K562 (cell line): ENCODE measurements around the gene TMEM163. TPM values are rescaled to one million over a fixed set of nuclear protein-coding genes. Genes with fewer than 3 reads are reported as not detected.

Experiments used
- ATAC-seq: fragments of 200-7000 bp; cut with Tn5 transposase; 3 replicates; pipeline ENCODE4 v1.9.1; 2020; ENCODE audit warnings: moderate library complexity
- BruUV-seq: library from RNA; stranded (reverse); fragments of 400-500 nt; replicated peaks from 2 replicates; lab custom pipeline; 2021; lab: Mats Ljungman, UMichigan
- CTCF ChIA-PET: fragments of 300-600 bp; formaldehyde crosslinking; extraction: SDS; loops from one replicate; lab custom pipeline; 2021; ENCODE audit warnings: low intra/inter-chr PET ratio; lab: Yijun Ruan, JAX
- POLR2A ChIA-PET: fragments of 300-600, 350-650 bp; sonication (Branson Sonifier 250); formaldehyde crosslinking; extraction: SDS; loops from one replicate; lab custom pipeline; 2021; ENCODE audit warnings: antibody characterized with exemption, inconsistent platforms; lab: Yijun Ruan, JAX
- DNase-seq, 4 experiments: peaks; one replicate each; pipeline versions ENCODE4 v3.0.0 to v3.0.0-alpha.2; 2011 to 2018; ENCODE audit warnings: low spot score in 3 of 4, mixed read lengths in 3 of 4; ENCODE audit errors: extremely low read depth in 1 of 4
- FAIRE-seq: peaks from 2 replicates; lab custom pipeline; 2011; peaks lifted over from hg19 to GRCh38; lab: Jason Lieb, UNC
- H2AFZ ChIP-seq: 2 replicates; pipeline ENCODE4 v1.6.0; 2011; ENCODE audit warnings: low read depth, low read length, control low read depth, inconsistent platforms
- H3K27ac ChIP-seq: fragments of 200-600 bp; 3 replicates; pipeline ENCODE4 v1.8.0; 2011; ENCODE audit warnings: low read depth, mild to moderate bottlenecking, control low read depth, inconsistent platforms, low read length, moderate library complexity, mixed read lengths; ENCODE audit errors: extremely low read depth
- H3K27me3 ChIP-seq, 2 experiments: fragments of 300-600 bp in 1 of 2; 2 replicates in 1 of 2; 3 replicates in 1 of 2; pipeline versions ENCODE4 v1.6.0 to v1.8.0; 2011; ENCODE audit warnings: inconsistent platforms in 2 of 2, low read length in 2 of 2, mild to moderate bottlenecking in 1 of 2, mixed read lengths in 1 of 2, moderate library complexity in 1 of 2; ENCODE audit not compliant: control insufficient read depth in 2 of 2, insufficient read depth in 2 of 2
- H3K36me3 ChIP-seq: fragments of 300-600 bp; 3 replicates; pipeline ENCODE4 v1.8.0; 2011; ENCODE audit warnings: mild to moderate bottlenecking, low read length, inconsistent platforms; ENCODE audit not compliant: control insufficient read depth, insufficient read depth
- H3K4me1 ChIP-seq, 2 experiments: fragments of 200-600 bp in 1 of 2; replicated peaks in 1 of 2; 2 replicates in 1 of 2; 3 replicates in 1 of 2; pipeline versions ENCODE4 v1.5.1 to v1.8.0; 2011; ENCODE audit warnings: inconsistent platforms in 2 of 2, low read length in 2 of 2, mild to moderate bottlenecking in 1 of 2, mixed read lengths in 1 of 2, moderate library complexity in 1 of 2; ENCODE audit not compliant: control insufficient read depth in 2 of 2, insufficient read depth in 2 of 2
- H3K4me2 ChIP-seq: 2 replicates; pipeline ENCODE4 v1.6.1; 2011; ENCODE audit warnings: low read length, control low read depth, inconsistent platforms, mixed read lengths; ENCODE audit not compliant: insufficient read depth
- H3K4me3 ChIP-seq: fragments of 200-600 bp; sonication (generic), shearing (Covaris generic); 2 replicates; pipeline ENCODE4 v1.5.1; 2016; ENCODE audit warnings: control low read depth, inconsistent platforms
- H3K79me2 ChIP-seq: fragments of 200-600 bp; 3 replicates; pipeline ENCODE4 v1.8.0; 2011; ENCODE audit warnings: low read length, inconsistent platforms; ENCODE audit not compliant: control insufficient read depth, insufficient read depth
- H3K9ac ChIP-seq, 2 experiments: 2 replicates each; pipeline versions ENCODE4 v1.6.0 to v1.6.1; 2011; ENCODE audit warnings: low read depth in 2 of 2, low read length in 2 of 2, control low read depth in 1 of 2, inconsistent platforms in 1 of 2, mild to moderate bottlenecking in 1 of 2, mixed read lengths in 1 of 2; ENCODE audit not compliant: insufficient read depth in 1 of 2
- H3K9me1 ChIP-seq: one replicate; pipeline ENCODE4 v1.6.0; 2011; ENCODE audit warnings: inconsistent platforms, mild to moderate bottlenecking, low read length, moderate library complexity; ENCODE audit not compliant: control insufficient read depth, insufficient read depth
- H3K9me3 ChIP-seq: replicated peaks from 2 replicates; pipeline ENCODE4 v1.5.1; 2011; ENCODE audit warnings: low read depth, low read length, inconsistent platforms; ENCODE audit not compliant: control insufficient read depth, insufficient read depth
- H4K20me1 ChIP-seq: replicated peaks from 2 replicates; pipeline ENCODE4 v1.6.1; 2011; ENCODE audit warnings: low read length, inconsistent platforms, mixed read lengths; ENCODE audit not compliant: control insufficient read depth, insufficient read depth
- BCOR ChIP-seq: fragments of 450-650 bp; IDR thresholded peaks from 2 replicates; pipeline ENCODE4 v1.6.1; 2016
- BRF1 ChIP-seq: IDR thresholded peaks from 3 replicates; pipeline ENCODE4 v1.6.1; 2011; ENCODE audit warnings: borderline replicate concordance, mild to moderate bottlenecking; ENCODE audit not compliant: insufficient read length; ENCODE audit errors: extremely low read depth
- CTBP1 ChIP-seq: fragments of 450-650 bp; IDR thresholded peaks from 2 replicates; pipeline ENCODE4 v1.6.1; 2016; ENCODE audit warnings: borderline replicate concordance
- IRF2 ChIP-seq: sonication (generic); formaldehyde crosslinking; IDR thresholded peaks from 2 replicates; pipeline ENCODE4 v1.8.1; 2022; ENCODE audit warnings: mild to moderate bottlenecking, missing genetic modification reagents
- KLF1 ChIP-seq: fragments of 450-650 bp; IDR thresholded peaks from 2 replicates; pipeline ENCODE4 v1.6.1; 2016; ENCODE audit warnings: missing genetic modification characterization, missing compliant biosample characterization
- MEF2D ChIP-seq: conservative IDR thresholded peaks from 2 replicates; pipeline ENCODE4 v1.6.1; 2016; ENCODE audit warnings: low read depth, missing genetic modification characterization, missing compliant biosample characterization
- POLR2G ChIP-seq: fragments of 200-400 bp; formaldehyde crosslinking; IDR thresholded peaks from 2 replicates; pipeline ENCODE4 v1.6.1; 2017; ENCODE audit warnings: low read depth, mild to moderate bottlenecking, antibody characterized with exemption, low read length, moderate library complexity
- SP1 ChIP-seq: sonication (generic); formaldehyde crosslinking; IDR thresholded peaks from 2 replicates; pipeline ENCODE4 v1.8.1; 2022; ENCODE audit warnings: mild to moderate bottlenecking, missing genetic modification reagents
- ZNF316 ChIP-seq: fragments of 450-650 bp; IDR thresholded peaks from 2 replicates; pipeline ENCODE4 v1.6.1; 2016
- WGBS: fragments of 100-300 bp; shearing (Covaris generic); methylation state at CpG from one replicate; pipeline ENCODE4 v1.1.6; 2016; ENCODE audit warnings: low coverage, mixed read lengths; ENCODE audit not compliant: insufficient coverage; ENCODE audit errors: missing lambda C conversion rate; 5-methylcytosine and 5-hydroxymethylcytosine counted together
- in situ Hi-C: fragments of 300-500 bp; cut with MboI; formaldehyde crosslinking; loops from 4 replicates; pipeline ENCODE4 v1.15.0; 2018; ENCODE audit warnings: inconsistent platforms, mixed read lengths
- intact Hi-C: fragments of 100-400 bp; cut with micrococcal nuclease; formaldehyde crosslinking; loops from 2 replicates; pipeline ENCODE4 v1.14.2; 2022
- polyA plus RNA-seq, 8 experiments: library from polyadenylated mRNA; depleted of rRNA in 4 of 8; stranded (reverse) in 5 of 8; unstranded in 3 of 8; fragments of >200 nt; fragmentation: Nextera tagmentation in 2 of 8; fragmentation: Illumina TruSeq in 1 of 8; extraction: Ambion mirVana in 2 of 8; extraction: Trizol in 1 of 8; gene quantifications; 2 replicates each; pipeline versions ENCODE4 v1.2.1 to v1.2.3, GENCODE V29; 2011 to 2014; ENCODE audit warnings: inconsistent platforms in 1 of 8, missing spikeins in 1 of 8
- total RNA-seq, 7 experiments: library from RNA; depleted of rRNA in 6 of 7; stranded (reverse); fragments of >200 nt in 6 of 7; fragmentation: Illumina TruSeq in 2 of 7; extraction: Trizol in 2 of 7; gene quantifications; 2 replicates each; pipeline versions ENCODE4 v1.2.1 to v1.2.3, GENCODE V29; 2011 to 2021; ENCODE audit warnings: low replicate concordance in 1 of 7
- TF ChIP-seq, protein P1 (sequence below): fragments of 150-350 bp; conservative IDR thresholded peaks from 2 replicates; pipeline ENCODE4 v1.6.1; 2014; ENCODE audit warnings: low read length
- TF ChIP-seq, protein P2 (sequence below), 2 experiments: fragments of 450-650 bp; conservative IDR thresholded peaks; 2 replicates each; pipeline ENCODE4 v1.6.1; 2017; ENCODE audit warnings: mild to moderate bottlenecking in 2 of 2, moderate library complexity in 2 of 2
- TF ChIP-seq, protein P3 (sequence below), 2 experiments: IDR thresholded peaks; 2 replicates each; pipeline ENCODE4 v1.6.1; 2012; ENCODE audit warnings: improper control_type of control experiment in 2 of 2, low read depth in 2 of 2, low read length in 2 of 2, borderline replicate concordance in 1 of 2
- TF ChIP-seq, protein P4 (sequence below): fragments of 250-450 bp; sonication (Bioruptor Pico); IDR thresholded peaks from 2 replicates; pipeline ENCODE4 v1.8.0; 2021; ENCODE audit warnings: moderate library complexity, mild to moderate bottlenecking, inconsistent platforms

The TMEM163 gene
- total and polyA plus RNA-seq, 9 of the 15 experiments (the other 6 are each of a cell fraction or from before 2014, with no cell fraction given), result 0.04 to 0.68 (median 0.16) TPM; not detected in 3

DNA sequence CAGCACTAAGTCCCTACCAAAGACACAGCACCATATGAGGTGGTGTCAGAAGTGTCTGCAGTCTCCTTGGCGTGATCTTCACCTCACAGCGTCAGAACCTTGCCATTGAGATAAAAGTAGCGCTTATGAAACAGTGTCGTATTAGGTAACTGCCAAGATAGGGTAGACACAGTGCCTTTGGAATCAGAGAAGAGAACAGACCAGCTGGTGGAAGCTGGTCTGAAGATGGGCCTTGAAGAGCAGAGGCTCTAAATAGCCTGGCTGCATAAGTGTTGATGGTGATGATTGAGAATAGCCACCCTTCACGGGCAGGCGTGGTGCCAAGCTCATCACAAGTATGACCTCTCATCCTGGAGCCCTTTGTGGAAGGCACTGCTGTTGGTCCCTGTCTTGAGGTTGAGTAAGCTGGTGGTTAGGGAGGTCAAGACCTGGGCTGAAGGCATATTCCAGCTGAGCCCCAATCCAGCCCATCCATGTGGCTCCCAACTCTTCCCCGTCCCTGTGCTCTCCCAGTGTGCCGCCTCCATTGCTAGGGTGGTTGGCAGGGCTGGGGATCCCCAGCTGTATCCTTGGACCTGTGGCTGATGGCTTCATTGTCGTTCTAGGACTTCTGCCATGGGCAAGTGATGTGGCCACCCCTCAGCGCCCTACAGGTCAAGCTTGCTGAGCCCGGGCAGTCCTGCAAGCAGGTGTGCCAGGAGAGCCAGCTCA is 277.5 kb downstream of the TMEM163 start:
- no peaks in the 10 kb centered on the region for H3K27me3 ChIP-seq
- H3K27ac ChIP-seq, result no peak overlapping the region
- FAIRE-seq (no peak), DNase-seq (no peak), ATAC-seq (no peak)
- in situ Hi-C loops, result no loop called here
- no peak overlapping the region for H2AFZ ChIP-seq
- ChIA-PET POLR2A (interaction anchor here (0.7 to 1.3 kb wide), 3 partner anchors 10 to 89 kb away, joined by 3 to 7 read pairs (median 6); no protein-coding TSS in a partner anchor), CTCF (no interaction called here)
- 44% methylated on average over 11 of the region's 11 CpGs for WGBS
- BruUV-seq, result no TSS peak
- no peaks in the 10 kb centered on the region; the same call in 1 of the 2 replicates for H4K20me1 ChIP-seq
- H3K4me1 ChIP-seq, result no peaks in the 10 kb centered on the region
- no peaks in the 10 kb centered on the region for H3K36me3 ChIP-seq
- no peak overlapping the region for H3K4me3 ChIP-seq
- no peak overlapping the region for H3K9ac ChIP-seq
- H3K79me2 ChIP-seq, result no peaks in the 10 kb centered on the region
- H3K9me1 ChIP-seq, result peaks cover 3% of the 10 kb centered on the region
- no peaks in the 10 kb centered on the region for H3K9me3 ChIP-seq
- no peak overlapping the region for H3K4me2 ChIP-seq
- intact Hi-C loops, result no loop called here
- TF ChIP-seq IRF2 (CRISPR knock-in tag) (no peak), SP1 (CRISPR knock-in tag) (no peak), KLF1 (no peak), POLR2G (no peak), CTBP1 (no peak), ZNF316 (no peak), MEF2D (tag) (no peak), BCOR (no peak), BRF1 (no peak)
- TF ChIP-seq, protein P1, sequence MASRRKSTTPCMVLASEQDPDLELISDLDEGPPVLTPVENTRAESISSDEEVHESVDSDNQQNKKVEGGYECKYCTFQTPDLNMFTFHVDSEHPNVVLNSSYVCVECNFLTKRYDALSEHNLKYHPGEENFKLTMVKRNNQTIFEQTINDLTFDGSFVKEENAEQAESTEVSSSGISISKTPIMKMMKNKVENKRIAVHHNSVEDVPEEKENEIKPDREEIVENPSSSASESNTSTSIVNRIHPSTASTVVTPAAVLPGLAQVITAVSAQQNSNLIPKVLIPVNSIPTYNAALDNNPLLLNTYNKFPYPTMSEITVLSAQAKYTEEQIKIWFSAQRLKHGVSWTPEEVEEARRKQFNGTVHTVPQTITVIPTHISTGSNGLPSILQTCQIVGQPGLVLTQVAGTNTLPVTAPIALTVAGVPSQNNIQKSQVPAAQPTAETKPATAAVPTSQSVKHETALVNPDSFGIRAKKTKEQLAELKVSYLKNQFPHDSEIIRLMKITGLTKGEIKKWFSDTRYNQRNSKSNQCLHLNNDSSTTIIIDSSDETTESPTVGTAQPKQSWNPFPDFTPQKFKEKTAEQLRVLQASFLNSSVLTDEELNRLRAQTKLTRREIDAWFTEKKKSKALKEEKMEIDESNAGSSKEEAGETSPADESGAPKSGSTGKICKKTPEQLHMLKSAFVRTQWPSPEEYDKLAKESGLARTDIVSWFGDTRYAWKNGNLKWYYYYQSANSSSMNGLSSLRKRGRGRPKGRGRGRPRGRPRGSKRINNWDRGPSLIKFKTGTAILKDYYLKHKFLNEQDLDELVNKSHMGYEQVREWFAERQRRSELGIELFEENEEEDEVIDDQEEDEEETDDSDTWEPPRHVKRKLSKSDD, result no peak
- TF ChIP-seq, protein P2, sequence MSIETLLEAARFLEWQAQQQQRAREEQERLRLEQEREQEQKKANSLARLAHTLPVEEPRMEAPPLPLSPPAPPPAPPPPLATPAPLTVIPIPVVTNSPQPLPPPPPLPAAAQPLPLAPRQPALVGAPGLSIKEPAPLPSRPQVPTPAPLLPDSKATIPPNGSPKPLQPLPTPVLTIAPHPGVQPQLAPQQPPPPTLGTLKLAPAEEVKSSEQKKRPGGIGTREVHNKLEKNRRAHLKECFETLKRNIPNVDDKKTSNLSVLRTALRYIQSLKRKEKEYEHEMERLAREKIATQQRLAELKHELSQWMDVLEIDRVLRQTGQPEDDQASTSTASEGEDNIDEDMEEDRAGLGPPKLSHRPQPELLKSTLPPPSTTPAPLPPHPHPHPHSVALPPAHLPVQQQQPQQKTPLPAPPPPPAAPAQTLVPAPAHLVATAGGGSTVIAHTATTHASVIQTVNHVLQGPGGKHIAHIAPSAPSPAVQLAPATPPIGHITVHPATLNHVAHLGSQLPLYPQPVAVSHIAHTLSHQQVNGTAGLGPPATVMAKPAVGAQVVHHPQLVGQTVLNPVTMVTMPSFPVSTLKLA (conservative IDR thresholded peaks at IDR 0.05), result no peak
- TF ChIP-seq, protein P3, sequence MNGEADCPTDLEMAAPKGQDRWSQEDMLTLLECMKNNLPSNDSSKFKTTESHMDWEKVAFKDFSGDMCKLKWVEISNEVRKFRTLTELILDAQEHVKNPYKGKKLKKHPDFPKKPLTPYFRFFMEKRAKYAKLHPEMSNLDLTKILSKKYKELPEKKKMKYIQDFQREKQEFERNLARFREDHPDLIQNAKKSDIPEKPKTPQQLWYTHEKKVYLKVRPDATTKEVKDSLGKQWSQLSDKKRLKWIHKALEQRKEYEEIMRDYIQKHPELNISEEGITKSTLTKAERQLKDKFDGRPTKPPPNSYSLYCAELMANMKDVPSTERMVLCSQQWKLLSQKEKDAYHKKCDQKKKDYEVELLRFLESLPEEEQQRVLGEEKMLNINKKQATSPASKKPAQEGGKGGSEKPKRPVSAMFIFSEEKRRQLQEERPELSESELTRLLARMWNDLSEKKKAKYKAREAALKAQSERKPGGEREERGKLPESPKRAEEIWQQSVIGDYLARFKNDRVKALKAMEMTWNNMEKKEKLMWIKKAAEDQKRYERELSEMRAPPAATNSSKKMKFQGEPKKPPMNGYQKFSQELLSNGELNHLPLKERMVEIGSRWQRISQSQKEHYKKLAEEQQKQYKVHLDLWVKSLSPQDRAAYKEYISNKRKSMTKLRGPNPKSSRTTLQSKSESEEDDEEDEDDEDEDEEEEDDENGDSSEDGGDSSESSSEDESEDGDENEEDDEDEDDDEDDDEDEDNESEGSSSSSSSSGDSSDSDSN (IDR thresholded peaks at IDR 0.05; ENCODE audit: borderline replicate concordance in 1 of 2, low read depth in 2 of 2, low read length in 2 of 2), result no peak
- TF ChIP-seq, protein P4, sequence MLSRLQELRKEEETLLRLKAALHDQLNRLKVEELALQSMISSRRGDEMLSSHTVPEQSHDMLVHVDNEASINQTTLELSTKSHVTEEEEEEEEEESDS (CRISPR knock-in tag), result no peak
